Endothelial cell (in vitro differentiated cells): ENCODE measurements around the gene PLD1. TPM values are rescaled to one million over a fixed set of nuclear protein-coding genes. Genes with fewer than 3 reads are reported as not detected.

Experiments
- DNase-seq: peaks from one replicate; pipeline ENCODE4 v3.0.0; 2021; ENCODE audit warnings: low spot score
- H3K27ac Mint-ChIP-seq: one replicate; pipeline ENCODE4 v1.8.0; 2021; ENCODE audit warnings: mixed read lengths, inconsistent platforms; ENCODE audit not compliant: unreplicated experiment
- H3K27me3 Mint-ChIP-seq: one replicate; pipeline ENCODE4 v1.8.0; 2021; ENCODE audit warnings: mild to moderate bottlenecking, moderate library complexity, mixed read lengths, inconsistent platforms; ENCODE audit not compliant: unreplicated experiment
- H3K36me3 Mint-ChIP-seq: one replicate; pipeline ENCODE4 v1.8.0; 2021; ENCODE audit warnings: mild to moderate bottlenecking, low read depth, mixed read lengths, inconsistent platforms; ENCODE audit not compliant: unreplicated experiment
- H3K4me1 Mint-ChIP-seq: one replicate; pipeline ENCODE4 v1.8.0; 2021; ENCODE audit warnings: mild to moderate bottlenecking, mixed read lengths, inconsistent platforms; ENCODE audit not compliant: unreplicated experiment
- H3K4me3 Mint-ChIP-seq: one replicate; pipeline ENCODE4 v1.8.0; 2021; ENCODE audit warnings: mild to moderate bottlenecking, mixed read lengths, inconsistent platforms; ENCODE audit not compliant: unreplicated experiment
- H3K9me3 Mint-ChIP-seq: one replicate; pipeline ENCODE4 v1.8.0; 2021; ENCODE audit warnings: mixed read lengths, inconsistent platforms; ENCODE audit not compliant: unreplicated experiment
- total RNA-seq: library from RNA; stranded (reverse); fragmentation: NEBNext Ultra II Directional; extraction: Animal tissue kit (Norgen Biotek cat#: 25700); gene quantifications from one replicate; pipeline ENCODE4 v1.2.1, GENCODE V29; 2021; ENCODE audit not compliant: unreplicated experiment
- TF ChIP-seq, protein P1 (sequence below): fragments of 200-600 bp; sonication (generic); IDR thresholded peaks from one replicate; pipeline ENCODE4 v1.5.0; 2021; ENCODE audit warnings: antibody characterized with exemption; ENCODE audit not compliant: unreplicated experiment

The PLD1 gene
- total RNA-seq, 1 donor from 2014 or later: 61.5 TPM

DNA sequence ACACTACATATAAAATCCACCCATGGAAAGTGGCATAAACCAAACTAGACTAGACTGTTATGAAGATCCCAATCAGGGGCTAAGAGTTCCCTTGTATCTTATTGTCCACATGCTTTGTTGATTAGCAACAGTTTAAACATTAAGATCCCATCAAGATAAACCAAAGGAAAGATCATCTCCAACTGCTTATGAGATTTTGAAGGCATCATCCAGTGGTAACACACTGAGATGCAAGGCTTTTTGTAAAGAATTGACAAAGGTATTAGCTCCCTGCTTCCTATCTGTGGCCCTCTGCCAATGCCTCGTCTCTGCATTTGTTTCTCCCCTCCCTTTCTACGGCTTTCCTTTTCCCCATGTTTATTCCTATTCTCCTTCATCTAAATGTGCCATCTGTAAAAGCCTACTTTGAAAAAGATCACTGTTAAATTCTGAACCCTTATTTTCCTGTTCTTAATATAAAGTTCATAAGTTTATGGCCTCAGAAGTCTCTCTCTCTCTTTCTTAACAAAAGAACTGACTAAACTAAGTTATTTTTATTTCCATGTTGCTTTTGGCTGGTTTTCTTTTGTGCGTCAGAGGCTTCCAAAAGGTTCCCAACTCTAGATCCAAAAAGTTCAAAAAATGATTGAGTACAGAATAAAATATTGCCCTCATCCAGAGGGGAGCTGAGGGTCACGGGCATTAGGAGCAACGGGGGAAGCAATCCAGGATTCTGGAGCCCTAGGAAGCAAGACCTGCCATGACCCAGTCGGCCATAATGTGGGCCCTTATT is 5.5 kb downstream of the PLD1 start:
- DNase-seq: no peak
- Mint-ChIP-seq H3K27ac (peak overlapping the region; percentile 22), H3K27me3 (peaks cover 11% of the 10 kb centered on the region), H3K36me3 (peaks cover 14% of the 10 kb centered on the region), H3K4me1 (peaks cover 46% of the 10 kb centered on the region), H3K4me3 (no peak overlapping the region), H3K9me3 (no peaks in the 10 kb centered on the region)
- TF ChIP-seq, protein P1, sequence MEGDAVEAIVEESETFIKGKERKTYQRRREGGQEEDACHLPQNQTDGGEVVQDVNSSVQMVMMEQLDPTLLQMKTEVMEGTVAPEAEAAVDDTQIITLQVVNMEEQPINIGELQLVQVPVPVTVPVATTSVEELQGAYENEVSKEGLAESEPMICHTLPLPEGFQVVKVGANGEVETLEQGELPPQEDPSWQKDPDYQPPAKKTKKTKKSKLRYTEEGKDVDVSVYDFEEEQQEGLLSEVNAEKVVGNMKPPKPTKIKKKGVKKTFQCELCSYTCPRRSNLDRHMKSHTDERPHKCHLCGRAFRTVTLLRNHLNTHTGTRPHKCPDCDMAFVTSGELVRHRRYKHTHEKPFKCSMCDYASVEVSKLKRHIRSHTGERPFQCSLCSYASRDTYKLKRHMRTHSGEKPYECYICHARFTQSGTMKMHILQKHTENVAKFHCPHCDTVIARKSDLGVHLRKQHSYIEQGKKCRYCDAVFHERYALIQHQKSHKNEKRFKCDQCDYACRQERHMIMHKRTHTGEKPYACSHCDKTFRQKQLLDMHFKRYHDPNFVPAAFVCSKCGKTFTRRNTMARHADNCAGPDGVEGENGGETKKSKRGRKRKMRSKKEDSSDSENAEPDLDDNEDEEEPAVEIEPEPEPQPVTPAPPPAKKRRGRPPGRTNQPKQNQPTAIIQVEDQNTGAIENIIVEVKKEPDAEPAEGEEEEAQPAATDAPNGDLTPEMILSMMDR: no peak

DNA sequence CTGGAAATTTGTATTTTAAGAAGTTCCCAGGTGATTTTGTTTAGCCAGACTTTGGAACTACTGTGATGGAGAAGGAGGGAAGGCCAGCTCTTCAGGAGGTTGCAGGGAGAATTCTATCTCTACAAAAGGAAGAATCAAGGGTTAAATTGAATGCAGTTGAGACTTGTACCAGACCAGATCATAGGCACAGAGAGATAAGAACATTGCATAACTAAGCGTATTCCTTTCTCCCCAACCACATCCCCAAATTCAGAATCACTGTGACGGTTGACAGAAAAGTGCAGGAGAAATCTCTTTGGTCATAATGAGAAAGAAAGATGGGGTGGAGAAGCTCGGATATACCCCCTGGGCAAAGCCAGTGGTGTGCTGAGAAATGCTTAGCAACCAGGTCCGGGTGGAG is 7.2 kb downstream of the PLD1 start:
- H3K27me3 Mint-ChIP-seq: peaks cover 4% of the 10 kb centered on the region
- no peak overlapping the region for H3K27ac Mint-ChIP-seq
- peaks cover 14% of the 10 kb centered on the region for H3K36me3 Mint-ChIP-seq
- H3K4me1 Mint-ChIP-seq: peaks cover 46% of the 10 kb centered on the region
- no peak for DNase-seq
- H3K9me3 Mint-ChIP-seq: no peaks in the 10 kb centered on the region
- no peak overlapping the region for H3K4me3 Mint-ChIP-seq
- TF ChIP-seq, protein P1: no peak

- Mint-ChIP-seq H3K27me3 (peaks cover 2% of the 10 kb centered on the region), H3K9me3 (no peaks in the 10 kb centered on the region), H3K4me1 (peaks cover 45% of the 10 kb centered on the region), H3K27ac (no peak overlapping the region), H3K4me3 (no peak overlapping the region), H3K36me3 (peaks cover 11% of the 10 kb centered on the region)
- DNase-seq: no peak
- TF ChIP-seq, protein P1: no peak
Observed at GRCh38 chr3:171802590-171802956, 7.7 kb downstream of the PLD1 start.

GRCh38 chr3:171801738-171802589 is 8.3 kb downstream of the PLD1 start:
- DNase-seq: no peak
- H3K27me3 Mint-ChIP-seq: peaks cover 2% of the 10 kb centered on the region
- TF ChIP-seq, protein P1: no peak
- H3K9me3 Mint-ChIP-seq: no peaks in the 10 kb centered on the region
- H3K27ac Mint-ChIP-seq: no peak overlapping the region
- no peak overlapping the region for H3K4me3 Mint-ChIP-seq
- peaks cover 39% of the 10 kb centered on the region for H3K4me1 Mint-ChIP-seq
- peaks cover 11% of the 10 kb centered on the region for H3K36me3 Mint-ChIP-seq

GRCh38 chr3:171799501-171799900 is 10.8 kb downstream of the PLD1 start:
- DNase-seq: no peak
- H3K36me3 Mint-ChIP-seq: peaks cover 11% of the 10 kb centered on the region
- H3K9me3 Mint-ChIP-seq: no peaks in the 10 kb centered on the region
- H3K4me1 Mint-ChIP-seq: peaks cover 24% of the 10 kb centered on the region
- H3K27ac Mint-ChIP-seq: no peak overlapping the region
- H3K4me3 Mint-ChIP-seq: no peak overlapping the region
- TF ChIP-seq, protein P1: no peak
- no peaks in the 10 kb centered on the region for H3K27me3 Mint-ChIP-seq
